Activated T-helper 17 cell treated with anti-CD3 and anti-CD28 coated beads, Interleukin-2, amount 50 U/mL, for 72 hours (primary cell): ENCODE data around the gene KIF5C. TPM values are rescaled to one million over a fixed set of nuclear protein-coding genes. Genes with fewer than 3 reads are reported as not detected.
A peak's percentile ranks its signal among the peaks of the same experiment; 100 is the strongest.
"Not testable (repeated sequence)": the region's sequence is repeated elsewhere in the genome, so short reads cannot be mapped to it uniquely, and the experiment has no call there.

Source experiments
- ATAC-seq: fragments of 150-1000 bp; cut with Tn5 transposase; replicated peaks from 2 replicates; pipeline ENCODE4 v1.10.0; 2021; ENCODE audit warnings: mild to moderate bottlenecking, moderate library complexity
- H3K27ac Mint-ChIP-seq: one replicate; pipeline ENCODE4 v1.8.0; 2022; ENCODE audit warnings: mixed read lengths
- H3K27me3 Mint-ChIP-seq: one replicate; pipeline ENCODE4 v1.8.0; 2022; ENCODE audit warnings: mixed read lengths
- H3K36me3 Mint-ChIP-seq: one replicate; pipeline ENCODE4 v1.8.0; 2022; ENCODE audit warnings: low read depth, mild to moderate bottlenecking, mixed read lengths
- H3K4me1 Mint-ChIP-seq: one replicate; pipeline ENCODE4 v1.8.0; 2022; ENCODE audit warnings: mixed read lengths
- H3K4me3 Mint-ChIP-seq: one replicate; pipeline ENCODE4 v1.8.0; 2022; ENCODE audit warnings: mild to moderate bottlenecking, mixed read lengths
- H3K9me3 Mint-ChIP-seq: one replicate; pipeline ENCODE4 v1.8.0; 2022; ENCODE audit warnings: mixed read lengths
- total RNA-seq, 2 donors: library from RNA; stranded (reverse); gene quantifications; one replicate each; pipeline ENCODE4 v1.2.3, GENCODE V29; 2022

The KIF5C gene
- 10 to 100 TPM; 33.1 to 43.8 TPM for total RNA-seq

DNA sequence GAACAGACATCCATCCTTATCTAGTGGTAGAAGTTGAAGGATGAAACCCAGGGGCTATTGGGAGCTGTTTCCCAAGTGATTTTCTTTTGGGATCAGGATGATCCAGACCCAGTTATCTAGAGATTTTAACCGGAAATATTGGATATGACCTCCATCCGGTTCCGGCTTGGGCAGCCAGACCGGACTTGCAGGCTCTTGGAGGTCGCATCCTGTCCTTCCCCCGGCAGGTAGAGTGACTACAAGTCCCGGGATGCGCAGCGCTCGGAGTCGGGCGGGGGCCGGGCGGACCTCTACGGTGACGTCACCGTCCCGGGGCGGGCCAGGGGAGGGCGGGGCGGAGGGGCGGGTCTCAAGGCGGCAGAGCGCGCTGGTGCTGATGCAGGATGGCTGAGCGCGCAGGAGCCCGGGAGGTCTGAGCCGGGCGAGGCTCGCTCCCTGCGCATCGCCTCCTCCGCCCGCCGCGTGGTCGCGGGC is at the start of gene KIF5C:
KIF5C (plus strand) TSS at position 360 of the 474 bp plus-strand sequence. CDS start 391 bp downstream, outside the sequence.
- peaks cover 2% of the 10 kb centered on the region for H3K27me3 Mint-ChIP-seq
- H3K27ac Mint-ChIP-seq, result peak within 1 kb of the TSS; percentile 62
- peak within 1 kb of the TSS; percentile 79 for H3K4me3 Mint-ChIP-seq
- H3K4me1 Mint-ChIP-seq, result peaks cover 13% of the 10 kb centered on the region
- peaks cover under 1% of the 10 kb centered on the region for H3K9me3 Mint-ChIP-seq
- H3K36me3 Mint-ChIP-seq, result peaks cover 10% of the 10 kb centered on the region
- peak; percentile 82 for ATAC-seq

DNA sequence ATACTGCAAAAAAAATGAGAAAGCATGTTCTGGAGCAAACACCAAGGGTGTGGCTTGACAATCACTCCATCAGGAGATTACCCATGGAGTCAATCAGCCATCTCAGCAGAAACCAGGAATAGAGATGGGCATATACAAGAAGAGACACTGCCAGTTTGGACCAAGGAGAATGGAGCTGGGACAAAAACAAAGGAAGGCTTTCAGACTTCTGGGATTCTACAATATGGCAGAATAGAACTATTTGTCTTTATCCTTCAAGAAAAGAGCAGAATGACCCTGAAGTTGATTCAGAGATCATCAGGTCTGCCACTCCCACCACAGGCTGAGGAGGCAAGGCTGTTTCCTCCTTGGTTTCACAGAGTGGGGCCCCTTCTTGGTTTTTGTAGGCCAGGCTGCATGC is 48.2 kb upstream of the KIF5C start:
- peaks cover 7% of the 10 kb centered on the region for H3K9me3 Mint-ChIP-seq
- no peaks in the 10 kb centered on the region for H3K36me3 Mint-ChIP-seq
- H3K27me3 Mint-ChIP-seq, result peaks cover 3% of the 10 kb centered on the region
- H3K4me3 Mint-ChIP-seq, result no peak overlapping the region
- H3K27ac Mint-ChIP-seq, result no peak overlapping the region
- no peak for ATAC-seq
- H3K4me1 Mint-ChIP-seq, result no peaks in the 10 kb centered on the region

DNA sequence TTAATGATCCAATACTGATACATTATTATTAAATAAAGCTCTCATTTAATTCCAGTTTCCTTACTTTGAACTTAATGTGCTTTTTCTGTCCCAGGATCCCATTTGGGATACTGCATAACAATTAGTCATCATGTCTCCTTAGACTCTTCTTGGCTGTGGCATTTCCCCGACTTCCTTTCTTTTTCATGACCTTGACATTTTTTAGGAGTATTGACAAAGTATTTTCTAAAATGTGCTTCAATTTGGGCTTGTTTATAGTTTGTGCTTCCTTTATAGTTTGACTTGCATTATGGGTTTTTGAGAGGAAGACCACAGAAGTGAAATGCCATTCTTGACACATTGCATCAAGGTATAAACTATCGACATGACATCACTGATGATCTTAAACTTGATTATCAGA is 46.1 kb upstream of the KIF5C start:
- peaks cover 3% of the 10 kb centered on the region for H3K27me3 Mint-ChIP-seq
- no peaks in the 10 kb centered on the region for H3K4me1 Mint-ChIP-seq
- ATAC-seq, result no peak
- H3K27ac Mint-ChIP-seq, result no peak overlapping the region
- H3K36me3 Mint-ChIP-seq, result no peaks in the 10 kb centered on the region
- no peak overlapping the region for H3K4me3 Mint-ChIP-seq
- peaks cover 7% of the 10 kb centered on the region for H3K9me3 Mint-ChIP-seq

DNA sequence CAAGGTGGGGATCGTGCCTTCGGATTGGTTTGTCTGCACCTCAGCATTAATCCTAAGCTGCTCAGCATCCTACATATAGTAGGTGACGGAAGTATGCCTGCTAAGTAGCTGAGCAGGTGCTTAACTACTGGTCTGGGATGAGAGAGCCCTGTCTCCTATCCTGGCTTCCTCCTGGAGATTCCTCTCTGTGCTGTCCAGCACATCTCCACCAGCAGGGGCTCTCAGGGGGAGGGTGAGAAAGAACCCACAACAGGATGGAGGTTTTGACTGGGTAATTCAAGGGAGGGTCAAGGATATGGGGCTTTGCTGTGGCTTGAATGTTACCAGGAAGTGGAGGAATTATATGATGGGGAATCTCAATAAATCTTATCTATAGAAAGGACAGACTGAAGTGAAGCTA is 45.4 kb upstream of the KIF5C start:
- ATAC-seq, result no peak
- no peaks in the 10 kb centered on the region for H3K36me3 Mint-ChIP-seq
- no peaks in the 10 kb centered on the region for H3K4me1 Mint-ChIP-seq
- peaks cover 3% of the 10 kb centered on the region for H3K27me3 Mint-ChIP-seq
- H3K9me3 Mint-ChIP-seq, result peaks cover 7% of the 10 kb centered on the region
- H3K27ac Mint-ChIP-seq, result no peak overlapping the region
- no peak overlapping the region for H3K4me3 Mint-ChIP-seq

DNA sequence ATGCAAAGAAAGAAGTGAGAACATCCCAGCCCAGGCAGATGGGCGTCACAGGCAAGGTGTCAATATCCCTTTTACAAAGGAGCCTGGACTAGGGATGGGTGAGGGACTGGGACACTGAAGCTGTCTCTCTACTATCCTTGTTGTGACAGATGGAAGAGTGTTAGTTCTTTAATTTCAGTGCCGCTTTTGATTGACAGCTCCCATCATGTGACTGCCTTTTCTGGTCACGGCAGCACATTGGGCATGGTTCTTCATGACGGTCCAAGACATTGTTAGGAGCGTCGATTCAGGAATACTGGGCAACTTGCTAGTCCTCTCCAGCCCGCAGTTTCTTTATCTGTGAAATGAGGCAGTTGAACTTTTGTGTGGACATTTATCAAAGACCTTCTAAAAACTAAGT is 42.4 kb upstream of the KIF5C start:
- peaks cover 3% of the 10 kb centered on the region for H3K9me3 Mint-ChIP-seq
- H3K27ac Mint-ChIP-seq, result no peak overlapping the region
- peaks cover 11% of the 10 kb centered on the region for H3K27me3 Mint-ChIP-seq
- no peak for ATAC-seq
- no peaks in the 10 kb centered on the region for H3K4me1 Mint-ChIP-seq
- H3K4me3 Mint-ChIP-seq, result no peak overlapping the region
- H3K36me3 Mint-ChIP-seq, result no peaks in the 10 kb centered on the region

DNA sequence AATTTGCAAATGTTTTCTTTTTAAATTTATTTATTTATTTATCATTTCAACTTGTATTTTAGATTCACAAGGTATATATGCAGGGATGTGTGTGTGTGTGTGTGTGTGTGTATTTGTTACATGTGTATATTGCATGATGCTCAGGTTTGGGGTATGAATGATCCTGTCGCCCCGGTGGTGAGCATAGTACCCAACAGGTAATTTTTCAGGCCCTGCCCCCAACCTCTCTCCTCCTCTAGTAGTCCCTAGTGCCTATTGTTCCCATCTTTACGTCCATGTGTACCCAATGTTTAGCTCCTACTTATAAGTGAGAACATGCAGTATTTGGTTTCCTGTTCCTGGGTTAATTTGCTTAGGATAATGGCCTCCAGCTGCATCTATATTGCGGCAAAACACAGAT is 33.0 kb upstream of the KIF5C start:
- no peak for ATAC-seq
- Mint-ChIP-seq H3K9me3 (peaks cover 9% of the 10 kb centered on the region), H3K4me1 (no peaks in the 10 kb centered on the region), H3K27ac (no peak overlapping the region), H3K4me3 (no peak overlapping the region), H3K27me3 (no peaks in the 10 kb centered on the region), H3K36me3 (no peaks in the 10 kb centered on the region)

DNA sequence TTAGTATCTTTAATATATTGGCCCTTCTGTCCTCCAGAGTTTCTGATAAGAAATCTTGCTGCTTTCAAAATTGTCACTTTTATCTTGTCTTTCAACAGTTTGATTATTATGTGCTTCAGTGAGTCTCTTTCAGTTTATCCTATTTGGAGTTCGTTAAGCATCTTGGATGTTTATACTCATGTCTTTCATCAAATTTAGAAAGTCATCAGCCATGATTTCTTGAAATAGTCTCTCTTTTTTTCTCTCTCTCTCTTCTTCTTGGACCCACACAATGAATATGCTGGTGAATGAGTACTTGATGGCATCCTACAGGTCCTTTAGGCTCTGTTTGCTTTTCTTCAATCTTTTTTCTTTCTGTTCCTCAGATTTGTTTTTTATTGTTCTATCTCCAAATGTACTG is 26.9 kb upstream of the KIF5C start:
- H3K9me3 Mint-ChIP-seq, result peaks cover 14% of the 10 kb centered on the region
- H3K4me3 Mint-ChIP-seq, result no peak overlapping the region
- ATAC-seq, result no peak
- H3K4me1 Mint-ChIP-seq, result no peaks in the 10 kb centered on the region
- no peak overlapping the region for H3K27ac Mint-ChIP-seq
- no peaks in the 10 kb centered on the region for H3K36me3 Mint-ChIP-seq
- peaks cover 21% of the 10 kb centered on the region for H3K27me3 Mint-ChIP-seq

DNA sequence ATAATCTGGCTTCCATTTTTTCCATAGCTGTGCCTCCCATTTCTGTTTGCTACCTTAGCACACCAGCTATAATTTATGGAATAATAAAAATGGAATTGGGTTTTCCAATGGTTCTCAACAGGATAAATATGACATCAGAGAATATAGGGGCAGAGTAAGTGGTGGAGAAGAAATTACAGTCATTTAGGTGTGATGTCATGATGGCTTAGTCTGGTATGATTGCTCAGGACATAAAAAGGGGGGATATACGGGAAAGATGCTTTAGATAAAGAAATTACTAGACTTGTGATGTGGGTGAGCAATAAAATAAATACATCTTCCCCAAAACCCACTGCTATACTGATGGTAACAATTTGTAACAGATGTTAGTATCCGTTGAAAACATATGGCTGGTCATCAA is 21.6 kb upstream of the KIF5C start:
- peaks cover 30% of the 10 kb centered on the region for H3K27me3 Mint-ChIP-seq
- no peaks in the 10 kb centered on the region for H3K36me3 Mint-ChIP-seq
- H3K4me1 Mint-ChIP-seq, result no peaks in the 10 kb centered on the region
- no peak for ATAC-seq
- H3K4me3 Mint-ChIP-seq, result no peak overlapping the region
- peaks cover 8% of the 10 kb centered on the region for H3K9me3 Mint-ChIP-seq
- no peak overlapping the region for H3K27ac Mint-ChIP-seq

DNA sequence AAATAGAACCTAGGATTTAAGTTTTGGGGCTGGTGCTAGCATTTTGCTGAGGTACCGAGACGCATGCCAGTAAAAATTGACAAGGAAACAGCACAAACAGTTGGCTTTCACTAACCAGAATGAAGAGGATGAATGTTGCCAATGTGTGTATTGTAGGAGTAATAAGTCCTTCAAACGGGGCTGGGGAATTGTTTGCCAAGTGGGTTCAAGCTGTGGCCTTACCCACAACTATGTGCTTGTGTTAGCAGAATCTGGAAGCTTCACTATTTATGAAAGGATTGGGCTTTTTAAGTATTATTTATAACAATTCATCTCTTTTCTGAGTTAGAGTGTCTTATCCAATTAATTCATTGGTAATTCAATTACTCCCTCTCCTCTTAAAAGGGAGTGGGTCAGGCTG is 15.0 kb upstream of the KIF5C start:
- H3K27me3 Mint-ChIP-seq, result peaks cover 7% of the 10 kb centered on the region
- no peaks in the 10 kb centered on the region for H3K36me3 Mint-ChIP-seq
- H3K4me1 Mint-ChIP-seq, result no peaks in the 10 kb centered on the region
- ATAC-seq, result no peak
- no peak overlapping the region for H3K4me3 Mint-ChIP-seq
- no peak overlapping the region for H3K27ac Mint-ChIP-seq
- H3K9me3 Mint-ChIP-seq, result no peaks in the 10 kb centered on the region

DNA sequence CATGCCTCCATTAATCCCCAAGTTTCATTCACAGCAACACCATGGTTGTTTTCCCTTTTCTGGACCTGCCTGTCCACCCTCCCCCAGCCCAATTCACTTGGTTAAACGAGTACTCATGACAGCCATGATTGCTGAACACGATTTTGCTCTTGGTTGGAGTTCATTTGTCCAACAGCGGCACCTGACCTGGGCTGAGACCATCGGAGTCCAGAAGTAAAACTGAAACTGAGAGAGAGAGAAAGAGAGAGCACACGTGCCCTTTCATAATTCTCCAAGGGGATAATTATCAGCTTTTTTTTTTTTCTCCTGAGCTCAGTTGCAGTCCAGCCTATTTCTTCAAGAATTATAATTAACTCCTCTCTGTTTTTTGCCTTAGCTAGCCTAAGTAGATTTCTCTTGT is 13.7 kb upstream of the KIF5C start:
- Mint-ChIP-seq H3K27ac (no peak overlapping the region), H3K9me3 (peaks cover 1% of the 10 kb centered on the region), H3K4me3 (no peak overlapping the region)

DNA sequence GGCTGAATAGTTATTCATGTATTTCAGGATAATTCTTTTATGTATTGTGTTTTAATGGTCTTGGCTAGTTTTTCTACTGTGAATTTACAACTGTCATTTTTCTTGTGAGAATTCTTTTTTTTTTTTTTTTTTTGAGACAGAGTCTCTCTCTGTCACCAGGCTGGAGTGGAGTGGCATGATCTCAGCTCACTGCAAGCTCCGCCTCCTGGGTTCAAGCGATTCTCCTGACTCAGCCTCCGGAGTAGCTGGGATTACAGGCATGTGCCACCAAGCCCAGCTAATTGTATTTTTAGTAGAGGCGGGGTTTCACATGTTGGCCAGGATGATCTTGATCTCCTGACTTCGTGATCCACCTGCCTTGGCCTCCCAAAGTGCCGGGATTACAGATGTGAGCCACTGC is 12.5 kb upstream of the KIF5C start:
- not testable (repeated sequence) for H3K27ac Mint-ChIP-seq, ATAC-seq, H3K4me3 Mint-ChIP-seq, H3K9me3 Mint-ChIP-seq, H3K36me3 Mint-ChIP-seq, H3K4me1 Mint-ChIP-seq, H3K27me3 Mint-ChIP-seq

More for the DNA sequence above, 13.7 kb upstream of the KIF5C start:
- H3K36me3 Mint-ChIP-seq, result no peaks in the 10 kb centered on the region
- H3K4me1 Mint-ChIP-seq, result no peaks in the 10 kb centered on the region
- no peak for ATAC-seq
- peaks cover 7% of the 10 kb centered on the region for H3K27me3 Mint-ChIP-seq

DNA sequence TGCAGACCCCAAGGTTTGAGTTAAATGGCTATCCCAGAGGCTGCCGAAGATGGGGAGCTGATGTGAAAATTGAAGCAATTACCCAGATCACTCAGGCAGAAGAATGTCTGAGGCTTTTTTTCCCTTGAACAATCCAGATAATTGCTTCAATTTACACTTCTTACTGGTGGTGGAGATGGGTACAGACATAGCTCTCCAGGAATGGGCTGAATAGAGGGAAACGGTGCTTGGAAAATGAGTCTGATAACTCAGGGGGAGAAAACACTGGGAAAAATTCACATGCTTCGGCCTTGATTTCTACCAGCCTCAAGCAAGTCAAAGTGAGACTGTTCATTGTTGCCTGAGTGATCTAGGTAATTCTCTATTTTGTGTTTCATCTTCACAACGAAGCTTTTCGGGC is 9.5 kb upstream of the KIF5C start:
- peaks cover 7% of the 10 kb centered on the region for H3K9me3 Mint-ChIP-seq
- H3K4me3 Mint-ChIP-seq, result no peak overlapping the region
- no peak for ATAC-seq
- H3K27me3 Mint-ChIP-seq, result peaks cover 22% of the 10 kb centered on the region
- H3K36me3 Mint-ChIP-seq, result no peaks in the 10 kb centered on the region
- no peak overlapping the region for H3K27ac Mint-ChIP-seq
- H3K4me1 Mint-ChIP-seq, result no peaks in the 10 kb centered on the region

DNA sequence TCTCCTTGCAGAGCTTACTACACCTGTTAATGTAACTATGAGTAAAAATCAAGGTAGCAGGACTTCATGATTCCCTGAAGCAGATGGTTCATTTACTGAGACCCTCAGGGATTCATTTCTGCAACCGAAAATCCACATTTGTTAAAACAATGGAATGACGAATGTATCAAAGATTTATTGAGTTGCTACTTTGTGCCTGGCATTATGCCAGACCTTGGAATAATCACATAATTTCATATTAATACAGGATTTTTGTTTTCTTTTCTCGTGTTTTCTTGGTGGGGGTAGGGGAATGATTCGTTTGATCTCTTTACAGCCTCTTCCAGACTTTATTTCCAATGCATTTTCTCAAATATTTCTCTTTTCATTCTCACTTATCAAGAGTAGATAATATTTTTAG is 8.9 kb upstream of the KIF5C start:
- Mint-ChIP-seq H3K4me3 (no peak overlapping the region), H3K27ac (no peak overlapping the region), H3K36me3 (no peaks in the 10 kb centered on the region), H3K9me3 (peaks cover 7% of the 10 kb centered on the region), H3K27me3 (peaks cover 22% of the 10 kb centered on the region), H3K4me1 (no peaks in the 10 kb centered on the region)
- ATAC-seq, result no peak

DNA sequence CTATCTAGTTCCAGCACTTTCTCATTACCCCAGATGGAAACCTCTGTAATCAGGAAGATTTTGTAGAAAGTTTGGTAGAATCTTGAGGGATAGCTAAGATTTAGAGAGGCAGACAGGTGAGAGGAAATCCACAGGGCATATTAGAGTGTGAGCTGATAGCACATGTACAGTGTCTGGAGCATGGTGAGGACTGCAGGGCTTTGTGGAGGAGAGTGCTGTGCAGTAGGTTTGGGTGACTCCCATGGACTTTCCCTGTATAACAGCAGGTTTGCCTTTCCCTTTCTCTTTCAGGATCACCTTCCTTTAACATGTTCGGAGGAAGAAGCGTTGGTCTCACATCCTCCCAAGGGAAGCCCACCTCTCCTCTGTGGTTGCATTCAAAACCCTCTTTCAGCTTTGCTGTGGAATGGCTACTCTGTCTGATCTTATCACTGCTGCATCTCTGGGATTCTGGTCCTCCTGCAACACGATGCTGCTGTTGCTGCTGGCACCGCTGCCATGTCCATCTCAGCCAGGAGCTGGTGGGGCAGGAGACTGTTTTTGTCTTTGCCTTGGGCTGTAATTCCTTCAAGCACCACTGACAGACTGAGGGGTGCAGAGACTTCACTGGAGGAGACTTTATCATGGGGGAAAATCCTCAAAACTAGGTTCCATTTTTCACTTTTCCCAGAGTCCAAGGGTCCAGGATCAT is 7.8 kb upstream of the KIF5C start:
- Mint-ChIP-seq H3K36me3 (no peaks in the 10 kb centered on the region), H3K27ac (no peak overlapping the region), H3K9me3 (peaks cover 7% of the 10 kb centered on the region), H3K27me3 (peaks cover 22% of the 10 kb centered on the region), H3K4me3 (no peak overlapping the region), H3K4me1 (no peaks in the 10 kb centered on the region)
- ATAC-seq, result no peak

DNA sequence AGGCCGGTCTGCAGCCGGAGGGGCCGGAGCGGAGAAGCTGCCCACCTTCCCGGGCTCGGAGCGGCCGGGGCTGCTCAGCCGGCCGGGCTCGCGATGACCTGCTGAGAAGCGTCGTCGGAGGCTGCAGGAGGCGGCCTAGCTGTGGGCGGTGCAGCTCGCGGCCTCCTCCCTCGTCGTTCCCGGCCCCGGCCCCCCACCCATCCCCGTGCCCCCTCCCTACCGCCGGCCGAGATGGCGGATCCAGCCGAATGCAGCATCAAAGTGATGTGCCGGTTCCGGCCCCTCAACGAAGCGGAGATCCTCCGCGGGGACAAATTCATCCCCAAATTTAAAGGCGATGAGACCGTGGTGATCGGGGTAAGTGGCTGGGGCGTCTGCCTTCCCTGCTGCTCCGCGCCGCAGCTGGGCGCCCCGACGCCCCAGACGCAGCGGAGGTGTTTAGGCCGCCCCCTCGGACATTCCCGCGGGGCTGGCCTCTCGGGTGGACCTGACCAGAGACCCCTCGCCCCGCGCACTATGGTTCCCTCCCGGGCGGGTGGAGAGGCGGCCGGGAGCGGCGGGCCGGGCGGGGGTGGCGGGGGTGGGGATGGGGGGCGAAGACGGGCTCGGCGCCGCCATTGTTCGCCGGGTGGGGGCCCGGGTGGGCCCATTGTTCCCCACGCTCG is 492 bp downstream of the KIF5C start:
- Mint-ChIP-seq H3K4me3 (peak overlapping the region; percentile 79), H3K4me1 (peaks cover 13% of the 10 kb centered on the region), H3K27ac (peak overlapping the region; percentile 62), H3K36me3 (peaks cover 13% of the 10 kb centered on the region), H3K27me3 (no peaks in the 10 kb centered on the region), H3K9me3 (no peaks in the 10 kb centered on the region)
- peak; percentile 22 for ATAC-seq
